Caco-2 (cell line): ENCODE results near the gene RAB42. TPM values are rescaled to one million over a fixed set of nuclear protein-coding genes. Genes with fewer than 3 reads are reported as not detected.

Experiments used
- BruUV-seq: library from RNA; stranded (reverse); fragments of 400-500 nt; replicated peaks from 2 replicates; lab custom pipeline; 2021; lab: Mats Ljungman, UMichigan
- CTCF ChIA-PET: fragments of 300-600 bp; sonication (Branson Sonifier 250); formaldehyde crosslinking; loops from one replicate; lab custom pipeline; 2022; ENCODE audit warnings: antibody characterized with exemption; lab: Charles Lee
- POLR2A ChIA-PET: fragments of 300-600 bp; sonication (Branson Sonifier 250); formaldehyde crosslinking; loops from one replicate; lab custom pipeline; 2022; ENCODE audit warnings: antibody characterized with exemption; lab: Charles Lee
- DNase-seq, 2 experiments: peaks; one replicate each; pipeline versions ENCODE4 v3.0.0 to v3.0.0-alpha.2; 2020 to 2022
- H3K27me3 ChIP-seq: replicated peaks from 2 replicates; pipeline ENCODE4 v1.6.0; 2011; ENCODE audit warnings: low read length; ENCODE audit not compliant: control insufficient read depth, insufficient read depth
- H3K36me3 ChIP-seq: 2 replicates; pipeline ENCODE4 v1.5.1; 2011; ENCODE audit warnings: low read length; ENCODE audit not compliant: control insufficient read depth, insufficient read depth
- H3K4me1 ChIP-seq: fragments of 250-450 bp; sonication (Bioruptor Pico); 2 replicates; pipeline ENCODE4 v1.5.1; 2020; ENCODE audit warnings: mild to moderate bottlenecking
- H3K4me3 ChIP-seq: 2 replicates; pipeline ENCODE4 v1.5.1; 2011; ENCODE audit warnings: low read depth, mild to moderate bottlenecking, control low read depth, low read length
- H3K9me3 ChIP-seq: fragments of 250-450 bp; sonication (Bioruptor Pico); 2 replicates; pipeline ENCODE4 v1.5.1; 2020; ENCODE audit warnings: mild to moderate bottlenecking, moderate library complexity
- H3K27ac Mint-ChIP-seq: one replicate; pipeline ENCODE4 v1.8.0; 2022; ENCODE audit warnings: mixed read lengths; ENCODE audit not compliant: unreplicated experiment
- H3K27me3 Mint-ChIP-seq: one replicate; pipeline ENCODE4 v1.8.0; 2022; ENCODE audit warnings: mixed read lengths; ENCODE audit not compliant: insufficient read depth, unreplicated experiment
- H3K36me3 Mint-ChIP-seq: one replicate; pipeline ENCODE4 v1.8.0; 2022; ENCODE audit warnings: mild to moderate bottlenecking, mixed read lengths; ENCODE audit not compliant: insufficient read depth, unreplicated experiment
- H3K4me1 Mint-ChIP-seq: one replicate; pipeline ENCODE4 v1.8.0; 2022; ENCODE audit warnings: low read depth, mixed read lengths; ENCODE audit not compliant: unreplicated experiment
- H3K4me3 Mint-ChIP-seq: one replicate; pipeline ENCODE4 v1.8.0; 2022; ENCODE audit warnings: mild to moderate bottlenecking, moderate library complexity, mixed read lengths; ENCODE audit not compliant: unreplicated experiment
- H3K9me3 Mint-ChIP-seq: one replicate; pipeline ENCODE4 v1.8.0; 2022; ENCODE audit warnings: mixed read lengths; ENCODE audit not compliant: unreplicated experiment
- CTCF ChIP-seq, 2 experiments: fragments of 200-600 bp in 1 of 2; IDR thresholded peaks; 1 replicate in 1 of 2; 2 replicates in 1 of 2; pipeline versions ENCODE4 v1.5.1 to v1.8.0; 2011 to 2022; ENCODE audit warnings: antibody characterized with exemption in 1 of 2, control low read depth in 1 of 2, inconsistent platforms in 1 of 2, low read depth in 1 of 2, low read length in 1 of 2, mild to moderate bottlenecking in 1 of 2, moderate library complexity in 1 of 2; ENCODE audit not compliant: insufficient read depth in 1 of 2, severe bottlenecking in 1 of 2, unreplicated experiment in 1 of 2
- intact Hi-C: fragments of 100-400 bp; cut with micrococcal nuclease; formaldehyde crosslinking; loops from one replicate; pipeline ENCODE4 v1.10.0; 2022; ENCODE audit not compliant: unreplicated experiment
- total RNA-seq: library from RNA; stranded (reverse); gene quantifications from 2 replicates; pipeline ENCODE4 v1.2.3, GENCODE V29; 2022

The RAB42 gene
- total RNA-seq, 1 experiment from 2014 or later, result 2.5 TPM

- H3K27ac Mint-ChIP-seq, result peak overlapping the region; percentile 98
- H3K4me3 ChIP-seq, result peak overlapping the region; percentile 58
- no peaks in the 10 kb centered on the region for H3K27me3 ChIP-seq
- intact Hi-C loops, result loop anchor here (5.0 kb wide), 1 partner anchor 115 kb away; no protein-coding TSS in a partner anchor
- ChIA-PET CTCF (interaction anchor here (0.9 to 1.5 kb wide), 6 partner anchors 61 to 235 kb away, joined by 3 to 17 read pairs (median 6); partner anchors contain the start of gene YTHDF2), POLR2A (interaction anchor here (0.8 to 1.8 kb wide), 14 partner anchors 10 to 540 kb away, joined by 3 to 54 read pairs (median 4); partner anchors contain the start of genes EPB41, GMEB1, MED18 and RCC1)
- H3K36me3 ChIP-seq, result no peaks in the 10 kb centered on the region
- H3K9me3 Mint-ChIP-seq, result no peaks in the 10 kb centered on the region
- no peak for DNase-seq
- no peak for TF ChIP-seq CTCF (IDR thresholded peaks at IDR 0.05; ENCODE audit: insufficient read depth in 1 of 2, low read depth in 1 of 2, low read length in 1 of 2, severe bottlenecking in 1 of 2, unreplicated experiment in 1 of 2)
- no peaks in the 10 kb centered on the region for H3K27me3 Mint-ChIP-seq
- H3K4me3 Mint-ChIP-seq, result peak overlapping the region; percentile 100
- BruUV-seq, result TSS peak; percentile 69
- H3K9me3 ChIP-seq, result no peaks in the 10 kb centered on the region
- H3K4me1 Mint-ChIP-seq, result peaks cover 21% of the 10 kb centered on the region
- H3K4me1 ChIP-seq, result 0 out of 2 replicates have a peak, but pooled peaks cover 6% of the 10 kb centered on the region
- H3K36me3 Mint-ChIP-seq, result peaks cover 9% of the 10 kb centered on the region
Measured at GRCh38 chr1:28642056-28642846, 50.2 kb downstream of the RAB42 start.

- Mint-ChIP-seq H3K27me3 (no peaks in the 10 kb centered on the region), H3K4me1 (peaks cover 21% of the 10 kb centered on the region), H3K27ac (peak within 1 kb of the TSS; percentile 98), H3K36me3 (peaks cover 12% of the 10 kb centered on the region), H3K4me3 (peak within 1 kb of the TSS; percentile 100), H3K9me3 (no peaks in the 10 kb centered on the region)
- intact Hi-C loops, result loop anchor here (5.0 kb wide), 1 partner anchor 114 kb away; no protein-coding TSS in a partner anchor
- H3K9me3 ChIP-seq, result no peaks in the 10 kb centered on the region
- 0 out of 2 replicates have a peak, but pooled peaks cover 6% of the 10 kb centered on the region for H3K4me1 ChIP-seq
- H3K27me3 ChIP-seq, result no peaks in the 10 kb centered on the region
- peak; percentile 85 to 89 for DNase-seq
- peak within 1 kb of the TSS; percentile 58 for H3K4me3 ChIP-seq
- BruUV-seq, result TSS peak; percentile 96
- TF ChIP-seq CTCF (IDR thresholded peaks at IDR 0.05; ENCODE audit: insufficient read depth in 1 of 2, low read depth in 1 of 2, low read length in 1 of 2, severe bottlenecking in 1 of 2, unreplicated experiment in 1 of 2), result peak in 1 of 2 experiments; percentile 17
- H3K36me3 ChIP-seq, result no peaks in the 10 kb centered on the region
- POLR2A ChIA-PET, result interaction anchor here (0.6 to 1.8 kb wide), 34 partner anchors 10 to 548 kb away, joined by 3 to 54 read pairs (median 7); partner anchors contain the start of genes EPB41, GMEB1, MED18 and RCC1
- CTCF ChIA-PET, result interaction anchor here (0.6 to 1.5 kb wide), 11 partner anchors 9 to 1278 kb away, joined by 3 to 17 read pairs (median 4); partner anchors contain the start of gene YTHDF2
Measured at GRCh38 chr1:28642847-28643635, 51.0 kb downstream of the RAB42 start, which contains the start of gene TAF12. Gene TAF12, minus strand, starts transcription at chr1:28643067. Its CDS starts 20,986 bp downstream, at chr1:28622081.
